Transverse colon (tissue), 4 donors: ENCODE results near the gene GTPBP3. TPM values are rescaled to one million over a fixed set of nuclear protein-coding genes. Genes with fewer than 3 reads are reported as not detected.

Experiments used
- DNase-seq: peaks from one replicate; pipeline ENCODE4 v3.0.0-alpha.2; 2019
- H3K27ac ChIP-seq, 4 donors: fragments of 200-600 bp; sonication (generic); 2 replicates each; pipeline ENCODE4 v1.5.1; 2016 to 2018; ENCODE audit warnings: inconsistent platforms in 4 of 4
- H3K27me3 ChIP-seq: fragments of 200-600 bp; sonication (generic); 2 replicates; pipeline ENCODE4 v1.5.1; 2017; ENCODE audit warnings: inconsistent platforms
- H3K36me3 ChIP-seq, 4 donors: fragments of 200-600 bp; sonication (generic); 2 replicates each; pipeline ENCODE4 v1.5.1; 2017 to 2019; ENCODE audit warnings: inconsistent platforms in 4 of 4
- H3K4me1 ChIP-seq, 4 donors: fragments of 200-600 bp; sonication (generic); 2 replicates each; pipeline ENCODE4 v1.5.1; 2017 to 2020; ENCODE audit warnings: inconsistent platforms in 4 of 4
- H3K4me3 ChIP-seq, 4 donors: fragments of 200-600 bp; sonication (generic); 1 replicate in 1 of 4; 2 replicates in 3 of 4; pipeline versions ENCODE4 v1.5.1 to v1.6.1; 2017 to 2019; ENCODE audit warnings: inconsistent platforms in 4 of 4
- H3K9me3 ChIP-seq, 2 donors: fragments of 200-600 bp; sonication (generic); 2 replicates each; pipeline ENCODE4 v1.5.1; 2017 to 2019; ENCODE audit warnings: inconsistent platforms in 2 of 2
- CTCF ChIP-seq, 5 experiments: fragments of 200-600 bp in 3 of 5; fragments of 450-650 bp in 2 of 5; sonication (generic) in 3 of 5; IDR thresholded peaks; 1 replicate in 2 of 5; 2 replicates in 3 of 5; pipeline ENCODE4 v1.5.1; 2016 to 2017; ENCODE audit warnings: antibody characterized with exemption in 5 of 5, inconsistent platforms in 3 of 5, mild to moderate bottlenecking in 2 of 5, moderate library complexity in 1 of 5
- EP300 ChIP-seq: sonication (generic); formaldehyde crosslinking; IDR thresholded peaks from one replicate; pipeline ENCODE4 v1.6.1; 2017; ENCODE audit warnings: antibody characterized with exemption, low read depth
- POLR2A ChIP-seq: fragments of 450-650 bp; IDR thresholded peaks from one replicate; pipeline ENCODE4 v1.6.1; 2016; ENCODE audit warnings: antibody characterized with exemption, mild to moderate bottlenecking, moderate library complexity
- POLR2AphosphoS5 ChIP-seq, 3 donors: sonication (generic); formaldehyde crosslinking; IDR thresholded peaks; one replicate each; pipeline ENCODE4 v1.6.1; 2016; ENCODE audit warnings: antibody characterized with exemption in 3 of 3
- WGBS, 2 donors: methylation state at CpG; one replicate each; pipeline ENCODE4 v1.1.5; 2018; ENCODE audit warnings: low coverage in 1 of 2; 5-methylcytosine and 5-hydroxymethylcytosine counted together
- in situ Hi-C, 4 donors: fragments of 200-750 bp; cut with MboI; loops; one replicate each; pipeline versions ENCODE4 v1.15.0 to v1.15.1; 2017; ENCODE audit warnings: low sequenced_read_pairs in 3 of 4, low pct_ligation_motif_present in 1 of 4, low pct_unique_long_range_greater_than_20kb in 1 of 4
- intact Hi-C: fragments of 100-400 bp; cut with DNase I; formaldehyde crosslinking; loops from one replicate; pipeline ENCODE4 v1.15.1; 2023; ENCODE audit warnings: low total_unique reads
- total RNA-seq, 4 donors: library from RNA; depleted of rRNA; stranded (reverse); fragments of >200 nt; gene quantifications; one replicate each; pipeline ENCODE4 v1.1.0, GENCODE V29; 2016

Gene GTPBP3
- total RNA-seq, 4 donors from 2014 or later: 24.7 to 206 (median 30.5) TPM

- in situ Hi-C loops: no loop called here
- WGBS, 2 donors: 47% methylated on average over 48 of the region's 52 CpGs; no CpG with 5 or more reads in 1 of the 2 donors
- Histone ChIP-seq H3K9me3 (no peaks in the 10 kb centered on the region), H3K27ac (peak overlapping the region; percentile 72 to 99 (median 80)), H3K27me3 (peaks cover 20% of the 10 kb centered on the region), H3K36me3 (no peaks in the 10 kb centered on the region), H3K4me1 (peaks cover 24 to 45% (median 33%) of the 10 kb centered on the region in 4 donors), H3K4me3 (peak overlapping the region; percentile 46 to 69 (median 62))
- no peak for TF ChIP-seq POLR2A
- peak in 1 of 3 donors; percentile 9 for TF ChIP-seq POLR2AphosphoS5 (IDR thresholded peaks at IDR 0.05)
- intact Hi-C loops: no loop called here
- DNase-seq: peak; percentile 53
Observed at GRCh38 chr19:17333611-17334413, 3.5 kb upstream of the GTPBP3 start.

DNA sequence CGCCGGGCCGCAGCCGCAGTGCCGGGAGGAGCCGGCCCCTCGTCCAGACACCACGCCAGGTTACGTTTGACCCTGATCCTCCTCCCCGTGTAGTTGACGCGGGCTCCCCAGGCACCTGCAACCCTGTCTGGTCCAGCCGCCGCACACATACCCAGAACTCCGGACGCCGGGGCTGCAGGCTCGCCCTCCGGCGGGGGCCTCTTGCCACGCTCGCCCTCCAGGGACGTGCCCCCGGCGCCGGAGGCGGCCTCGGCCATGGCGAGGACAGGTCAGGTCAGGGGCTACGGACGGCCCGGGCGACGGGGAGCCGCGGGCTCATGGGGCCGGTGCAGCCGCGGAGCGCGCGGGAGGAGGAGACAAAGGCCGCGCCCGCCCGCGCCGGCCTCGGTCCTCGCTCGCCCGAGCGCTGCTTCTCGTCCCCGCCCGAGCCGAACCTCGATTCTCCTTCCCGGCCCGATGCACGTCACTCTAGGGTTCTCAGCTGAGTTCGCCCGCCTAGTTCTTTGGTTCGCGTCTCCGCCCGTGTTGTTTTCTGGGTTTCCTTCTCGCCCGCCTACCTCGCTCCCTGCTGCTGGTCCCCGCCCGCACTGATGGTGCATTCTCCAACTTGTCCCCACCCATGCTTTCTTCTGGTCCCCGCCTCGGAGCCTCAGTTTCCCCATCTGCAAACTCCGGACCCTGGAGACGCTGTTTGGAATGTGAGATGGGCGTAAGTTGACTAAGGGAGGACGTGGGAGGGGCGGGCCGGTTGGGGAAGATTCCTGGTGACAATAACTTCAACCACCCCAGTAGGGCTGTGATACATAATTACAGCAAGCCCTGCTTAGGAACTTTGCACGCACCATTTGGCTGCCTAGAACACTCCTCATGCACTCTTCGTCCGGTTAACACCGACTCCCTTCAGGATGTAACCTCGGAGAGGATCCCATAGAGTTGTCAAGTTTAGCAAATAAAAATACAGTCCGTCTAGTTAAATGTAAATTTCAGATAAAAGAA, 2.6 kb upstream of the GTPBP3 start, which contains the start of gene ANO8:
Gene ANO8 (minus strand): TSS at position 442 of the 996 bp plus-strand sequence. CDS start 185 bp downstream, at position 257.
- intact Hi-C loops (no loop called here), in situ Hi-C loops (no loop called here)
- TF ChIP-seq POLR2AphosphoS5 (IDR thresholded peaks at IDR 0.05): peak; percentile 37 to 69 (median 68)
- TF ChIP-seq POLR2A: no peak
- no peak for TF ChIP-seq EP300
- peak; percentile 96 for DNase-seq
- WGBS, 2 donors: 2 to 27% methylated on average over 3 to 79 of the region's 86 CpGs
- Histone ChIP-seq H3K9me3 (no peaks in the 10 kb centered on the region), H3K27ac (peak within 1 kb of the TSS; percentile 80 to 99 (median 88)), H3K4me1 (peaks cover 16 to 37% (median 26%) of the 10 kb centered on the region in 4 donors), H3K27me3 (peaks cover 11% of the 10 kb centered on the region), H3K4me3 (peak within 1 kb of the TSS; percentile 46 to 69 (median 62)), H3K36me3 (no peaks in the 10 kb centered on the region)

GRCh38 chr19:17335575-17335974, 1.8 kb upstream of the GTPBP3 start:
- Histone ChIP-seq H3K27me3 (peaks cover 2% of the 10 kb centered on the region), H3K9me3 (no peaks in the 10 kb centered on the region), H3K27ac (peak overlapping the region; percentile 80 to 99 (median 88)), H3K36me3 (no peaks in the 10 kb centered on the region), H3K4me3 (peak overlapping the region in 1 of 4 donors; percentile 62), H3K4me1 (peaks cover 16 to 44% (median 28%) of the 10 kb centered on the region in 4 donors)
- intact Hi-C loops: no loop called here
- DNase-seq: no peak
- 46 to 60% methylated on average over 6 to 10 of the region's 10 CpGs for WGBS, 2 donors
- in situ Hi-C loops: no loop called here
- TF ChIP-seq CTCF (IDR thresholded peaks at IDR 0.05): no peak
- TF ChIP-seq POLR2AphosphoS5 (IDR thresholded peaks at IDR 0.05): no peak
- no peak for TF ChIP-seq EP300
- no peak for TF ChIP-seq POLR2A

- Histone ChIP-seq H3K27ac (peak overlapping the region; percentile 94 to 99 (median 98)), H3K4me3 (peak overlapping the region; percentile 45 to 93 (median 55)), H3K36me3 (no peaks in the 10 kb centered on the region), H3K9me3 (no peaks in the 10 kb centered on the region), H3K27me3 (no peaks in the 10 kb centered on the region), H3K4me1 (peaks cover 16 to 47% (median 28%) of the 10 kb centered on the region in 4 donors)
- DNase-seq: no peak
- TF ChIP-seq EP300 (no peak), POLR2AphosphoS5 (IDR thresholded peaks at IDR 0.05) (no peak), POLR2A (no peak), CTCF (IDR thresholded peaks at IDR 0.05) (no peak)
- WGBS, 2 donors: 4% methylated on average over 45 of the region's 50 CpGs; no CpG with 5 or more reads in 1 of the 2 donors
- intact Hi-C loops: no loop called here
- in situ Hi-C loops: no loop called here
Observed at GRCh38 chr19:17337675-17338432, 501 bp downstream of the GTPBP3 start.
